ENCODE measurements around the gene MYCL. TPM values are rescaled to one million over a fixed set of nuclear protein-coding genes. Genes with fewer than 3 reads are reported as not detected.
A peak's percentile ranks its signal among the peaks of the same experiment; 100 is the strongest.

Gene MYCL
- total and polyA plus RNA-seq, 4 donors = 2.4 to 7.8 (median 4.4) TPM

DNA sequence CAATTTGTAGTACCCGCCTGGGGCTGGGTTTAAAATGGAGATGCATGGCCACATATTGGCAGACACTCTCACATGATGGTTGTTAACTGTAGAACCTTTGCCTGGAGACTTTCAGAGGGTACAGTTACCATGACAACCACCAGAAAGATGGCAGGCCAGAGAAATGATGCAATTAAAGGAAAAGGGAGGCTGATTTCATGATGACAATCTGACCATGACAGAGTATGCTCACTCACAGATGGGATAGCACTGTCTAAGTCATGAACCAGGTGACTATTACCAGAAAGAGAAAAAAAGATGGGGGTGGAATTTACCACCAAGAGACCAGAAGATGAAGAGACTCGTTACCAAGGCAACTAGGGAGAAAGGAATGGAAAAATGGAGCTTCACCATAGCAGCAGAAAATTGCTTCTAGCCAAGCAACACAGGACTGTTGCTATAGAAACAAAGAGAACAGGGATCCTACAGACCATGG lies 14.9 kb downstream of the MYCL start:
- H3K9ac ChIP-seq (ENCODE audit: insufficient read depth in 1 of 2, low read length in 2 of 2) = no peak overlapping the region
- no peak overlapping the region for H3K4me3 ChIP-seq
- H3K9me3 ChIP-seq (ENCODE audit: control insufficient read depth in 4 of 4, insufficient read depth in 3 of 4, low read length in 3 of 4) = no peaks in the 10 kb centered on the region
- ATAC-seq (ENCODE audit: insufficient read depth, low FRiP score) (no peak), DNase-seq (no peak)
- peaks cover 0 to 8% (median 4%) of the 10 kb centered on the region in 5 donors for H3K4me1 ChIP-seq (ENCODE audit: control insufficient read depth in 5 of 5, insufficient read depth in 5 of 5, low read length in 5 of 5)
- H3K27me3 ChIP-seq (ENCODE audit: control insufficient read depth in 3 of 3, insufficient read depth in 3 of 3, low read length in 2 of 3) = no peaks in the 10 kb centered on the region
- H3K27ac ChIP-seq (ENCODE audit: low read depth in 1 of 2, low read length in 1 of 2) = no peak overlapping the region
- 90 to 94% methylated on average over 2 of the region's 2 CpGs for WGBS, 2 donors
- H3K36me3 ChIP-seq (ENCODE audit: control insufficient read depth in 4 of 4, insufficient read depth in 4 of 4, low read length in 4 of 4) = peaks cover 0 to 5% (median 0%) of the 10 kb centered on the region in 4 donors
- TF ChIP-seq CTCF (IDR thresholded peaks at IDR 0.05; ENCODE audit: control extremely low read depth, extremely low read depth) = no peak

DNA sequence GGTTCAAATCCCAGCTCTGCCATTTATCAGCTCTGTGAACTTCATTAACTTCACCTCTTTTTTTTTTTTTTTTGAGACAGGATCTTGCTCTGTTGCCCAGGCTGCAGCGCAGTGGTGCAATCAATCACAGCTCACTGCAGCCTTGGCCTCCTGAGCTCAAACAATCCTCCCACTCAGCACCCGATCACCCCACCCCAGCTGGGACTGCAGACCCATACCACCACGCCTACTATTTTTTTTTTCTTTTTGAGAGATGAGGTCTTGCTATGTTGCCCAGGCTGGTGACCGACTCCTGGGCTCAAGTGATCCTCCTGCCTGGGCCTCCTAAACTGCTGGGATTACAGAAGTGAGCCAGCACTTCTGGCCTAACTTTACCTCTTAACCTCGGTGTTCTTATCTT lies 16.2 kb downstream of the MYCL start:
- ATAC-seq (ENCODE audit: insufficient read depth, low FRiP score) (no peak), DNase-seq (no peak)
- Histone ChIP-seq H3K36me3 (ENCODE audit: control insufficient read depth in 4 of 4, insufficient read depth in 4 of 4, low read length in 4 of 4) (peaks cover 0 to 5% (median 1%) of the 10 kb centered on the region in 4 donors), H3K27ac (ENCODE audit: low read depth in 1 of 2, low read length in 1 of 2) (no peak overlapping the region), H3K9ac (ENCODE audit: insufficient read depth in 1 of 2, low read length in 2 of 2) (no peak overlapping the region), H3K4me1 (ENCODE audit: control insufficient read depth in 5 of 5, insufficient read depth in 5 of 5, low read length in 5 of 5) (peaks cover 0 to 15% (median 11%) of the 10 kb centered on the region in 5 donors), H3K27me3 (ENCODE audit: control insufficient read depth in 3 of 3, insufficient read depth in 3 of 3, low read length in 2 of 3) (no peaks in the 10 kb centered on the region), H3K9me3 (ENCODE audit: control insufficient read depth in 4 of 4, insufficient read depth in 3 of 4, low read length in 3 of 4) (no peaks in the 10 kb centered on the region), H3K4me3 (no peak overlapping the region)
- 84 to 91% methylated on average over 5 of the region's 5 CpGs for WGBS, 2 donors
- no peak for TF ChIP-seq CTCF (IDR thresholded peaks at IDR 0.05; ENCODE audit: control extremely low read depth, extremely low read depth)

DNA sequence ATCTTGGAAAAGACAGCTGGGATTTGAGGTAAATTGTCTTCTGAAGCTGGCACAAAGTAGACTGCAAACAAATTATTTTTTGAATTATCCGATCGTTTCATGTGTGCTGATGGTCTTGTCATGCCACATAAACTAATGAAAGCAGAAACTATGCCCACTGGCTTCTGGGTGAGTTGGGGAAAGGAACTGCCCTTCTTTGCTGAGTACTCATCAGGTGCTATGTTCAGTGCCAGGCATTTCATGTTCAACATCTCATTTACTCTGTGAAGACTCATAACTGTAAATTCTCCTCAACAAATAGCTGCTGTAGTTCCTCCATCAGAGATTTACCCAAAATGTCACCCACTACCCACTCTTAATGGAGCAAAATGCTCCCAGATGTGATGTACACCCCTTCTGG lies 19.6 kb downstream of the MYCL start:
- Histone ChIP-seq H3K4me1 (ENCODE audit: control insufficient read depth in 5 of 5, insufficient read depth in 5 of 5, low read length in 5 of 5) (peaks cover 0 to 30% (median 11%) of the 10 kb centered on the region in 5 donors), H3K9ac (ENCODE audit: insufficient read depth in 1 of 2, low read length in 2 of 2) (peak overlapping the region; percentile 59 to 69), H3K27ac (ENCODE audit: low read depth in 1 of 2, low read length in 1 of 2) (no peak overlapping the region), H3K36me3 (ENCODE audit: control insufficient read depth in 4 of 4, insufficient read depth in 4 of 4, low read length in 4 of 4) (peaks cover 1 to 5% (median 3%) of the 10 kb centered on the region in 4 donors), H3K9me3 (ENCODE audit: control insufficient read depth in 4 of 4, insufficient read depth in 3 of 4, low read length in 3 of 4) (no peaks in the 10 kb centered on the region), H3K27me3 (ENCODE audit: control insufficient read depth in 3 of 3, insufficient read depth in 3 of 3, low read length in 2 of 3) (no peaks in the 10 kb centered on the region), H3K4me3 (peak overlapping the region; percentile 40)
- ATAC-seq (ENCODE audit: insufficient read depth, low FRiP score) (no peak), DNase-seq (no peak)
- TF ChIP-seq CTCF (IDR thresholded peaks at IDR 0.05; ENCODE audit: control extremely low read depth, extremely low read depth) = no peak
- WGBS, 2 donors = 65 to 95% methylated on average over 2 of the region's 2 CpGs

Data from lung (tissue), 12 donors.